Measurements from ENCODE around the gene ME3.
A peak's percentile ranks its signal among the peaks of the same experiment; 100 is the strongest.

The ME3 gene

DNA sequence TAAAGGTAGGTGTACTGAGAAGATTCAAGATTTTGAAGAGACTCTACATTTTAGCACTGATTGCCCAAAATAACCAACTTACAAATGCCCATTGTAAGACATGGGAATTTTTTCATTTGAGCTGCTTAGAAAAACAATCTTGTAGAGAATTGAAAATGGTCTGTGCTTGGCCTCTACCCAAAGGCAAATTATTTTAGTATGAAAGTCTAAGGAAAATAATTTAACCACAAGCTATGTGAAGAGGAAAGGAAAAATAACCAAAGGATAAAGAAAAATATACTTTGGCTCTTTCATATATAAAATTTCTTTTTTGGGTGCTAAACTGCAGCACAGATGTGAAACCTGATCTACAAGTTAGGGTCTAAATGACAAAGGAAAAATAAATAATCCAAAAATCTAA is 54.9 kb downstream of the ME3 start:
- DNase-seq: no peak

DNA sequence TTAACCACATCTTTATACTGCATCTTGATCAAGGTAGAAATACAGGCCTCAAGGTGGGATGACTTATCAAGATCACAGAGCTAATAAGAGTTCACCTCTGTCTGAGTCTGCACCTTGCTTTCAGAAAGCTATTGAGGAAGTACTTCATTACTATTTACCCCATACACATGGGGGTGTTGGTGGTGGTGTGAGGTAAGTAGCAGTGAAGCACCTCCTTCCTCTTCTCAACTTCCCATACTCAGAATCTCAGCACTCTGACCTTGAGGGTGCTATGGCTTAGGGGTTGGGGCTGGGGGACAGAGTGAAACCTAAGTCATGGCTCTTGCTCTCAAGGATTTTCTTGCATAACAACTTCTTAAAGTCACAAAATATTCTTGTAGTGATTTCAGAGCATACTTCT is 56.9 kb downstream of the ME3 start:
- DNase-seq: no peak

DNA sequence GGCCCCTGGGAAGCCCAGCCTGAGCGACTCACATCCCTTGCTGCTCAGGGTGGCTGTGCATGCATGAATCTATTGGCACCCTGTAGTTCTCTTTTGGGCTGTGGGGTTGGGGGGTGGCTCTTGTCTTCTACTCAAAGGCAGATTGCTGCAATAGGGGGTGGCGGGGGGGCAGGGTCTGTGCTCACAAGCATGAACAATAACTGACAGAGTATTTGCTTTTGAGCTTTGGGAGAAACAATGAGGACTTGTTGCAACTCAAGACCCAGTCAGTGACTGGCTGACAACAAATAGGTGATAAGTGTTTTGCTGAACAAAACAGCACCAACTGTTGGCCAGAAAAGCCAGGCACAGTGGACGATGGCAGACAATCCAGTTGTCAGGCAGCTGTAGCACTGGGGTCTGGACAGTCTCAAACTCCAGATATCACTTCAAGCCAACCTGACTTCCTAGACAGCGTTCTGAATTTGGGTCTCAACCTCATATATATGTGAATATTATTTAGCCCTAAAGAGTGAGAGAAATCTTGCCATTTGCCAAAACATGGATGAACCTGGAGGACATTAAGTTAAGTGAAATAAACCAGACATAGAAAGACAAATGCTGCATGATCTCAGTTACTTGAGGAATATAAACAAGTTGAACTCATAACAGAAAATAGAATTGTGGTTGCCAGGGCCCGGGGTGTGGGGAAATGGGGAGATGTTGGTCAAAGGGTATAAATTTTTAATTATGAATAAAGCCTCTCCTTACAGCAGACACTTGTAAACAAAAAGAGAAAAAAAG is 61.7 kb downstream of the ME3 start:
- DNase-seq: no peak

DNA sequence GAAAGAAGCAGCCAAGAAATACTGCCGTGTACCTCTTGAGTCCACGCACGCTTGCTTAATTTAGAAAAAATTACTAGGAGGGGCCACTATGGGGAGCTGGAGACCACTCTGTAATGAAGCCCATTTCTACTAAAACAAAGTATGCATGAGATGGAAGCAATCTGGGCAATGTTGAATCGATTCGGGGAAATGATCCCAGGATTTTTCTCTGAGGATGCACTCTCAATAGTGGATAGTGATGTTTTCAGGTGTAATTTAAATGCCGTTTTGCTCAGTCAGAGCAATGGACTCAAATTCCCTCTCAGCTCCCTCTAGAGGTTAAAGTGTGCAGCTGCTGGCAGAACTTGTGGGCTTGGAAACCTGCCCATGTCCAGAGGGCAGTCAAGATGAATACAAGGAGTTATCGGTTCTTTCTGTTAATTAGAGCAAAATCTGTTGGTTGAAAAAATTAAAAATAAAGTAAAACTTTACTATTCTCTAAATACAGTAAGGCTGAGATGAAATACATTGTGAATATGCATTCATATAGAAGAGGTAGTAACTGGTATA is 64.1 kb downstream of the ME3 start:
- peak; percentile 44 for DNase-seq

DNA sequence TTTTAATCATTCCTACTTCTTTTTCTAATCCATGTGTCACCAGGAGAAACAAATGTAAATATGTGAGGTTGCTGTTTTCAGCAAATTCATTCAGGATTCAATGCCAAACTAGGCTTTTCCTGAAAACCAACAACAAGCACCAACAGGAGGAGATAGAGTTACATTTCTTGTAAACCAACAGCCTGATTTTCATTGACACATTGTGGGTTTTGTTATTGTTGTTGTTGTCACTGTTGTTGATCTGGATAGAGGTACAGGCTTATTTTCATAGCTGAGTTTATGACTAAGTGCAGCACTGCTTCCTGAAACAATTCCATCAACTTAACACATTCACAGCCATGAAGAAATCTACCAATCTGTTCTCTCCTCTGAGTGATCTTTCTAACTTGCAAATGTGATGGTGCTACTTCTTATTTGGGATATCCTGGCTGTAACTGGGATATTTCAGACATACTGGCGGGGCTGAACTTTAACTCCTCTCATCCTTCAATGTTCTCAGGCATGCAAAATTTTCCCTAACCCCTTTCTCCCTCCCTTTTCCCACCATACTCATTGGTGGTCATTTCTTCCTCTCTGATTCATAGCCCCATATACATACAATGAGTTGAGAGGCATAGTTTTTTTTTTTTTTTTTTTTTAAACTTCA is 65.5 kb downstream of the ME3 start:
- no peak for DNase-seq

DNA sequence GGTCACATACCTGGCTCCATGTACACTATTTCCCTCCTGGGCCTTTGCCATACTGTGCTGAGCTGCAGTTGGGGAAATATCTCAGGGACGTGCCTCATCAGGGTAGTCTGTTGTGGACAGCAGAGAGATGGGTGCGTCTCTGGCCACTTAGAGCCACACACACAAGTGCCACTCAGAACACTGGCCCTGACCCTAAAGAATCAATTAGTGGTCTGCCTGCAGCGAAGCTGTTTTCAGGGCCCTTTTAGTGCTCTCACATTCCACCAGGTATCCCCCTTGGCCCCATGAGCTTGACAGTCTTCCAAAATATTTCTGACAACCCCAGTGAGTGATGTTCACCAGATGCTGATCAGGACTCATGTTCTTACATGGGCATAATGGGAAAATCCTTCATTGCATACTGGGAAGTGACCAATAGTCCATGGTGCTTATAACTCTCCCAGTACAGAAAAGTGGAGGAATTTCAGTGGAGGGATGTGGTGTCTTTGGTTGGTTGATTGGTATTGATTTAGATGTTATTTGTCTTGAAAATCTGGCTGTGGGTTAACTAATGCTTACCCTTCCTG is 66.1 kb downstream of the ME3 start:
- no peak for DNase-seq

DNA sequence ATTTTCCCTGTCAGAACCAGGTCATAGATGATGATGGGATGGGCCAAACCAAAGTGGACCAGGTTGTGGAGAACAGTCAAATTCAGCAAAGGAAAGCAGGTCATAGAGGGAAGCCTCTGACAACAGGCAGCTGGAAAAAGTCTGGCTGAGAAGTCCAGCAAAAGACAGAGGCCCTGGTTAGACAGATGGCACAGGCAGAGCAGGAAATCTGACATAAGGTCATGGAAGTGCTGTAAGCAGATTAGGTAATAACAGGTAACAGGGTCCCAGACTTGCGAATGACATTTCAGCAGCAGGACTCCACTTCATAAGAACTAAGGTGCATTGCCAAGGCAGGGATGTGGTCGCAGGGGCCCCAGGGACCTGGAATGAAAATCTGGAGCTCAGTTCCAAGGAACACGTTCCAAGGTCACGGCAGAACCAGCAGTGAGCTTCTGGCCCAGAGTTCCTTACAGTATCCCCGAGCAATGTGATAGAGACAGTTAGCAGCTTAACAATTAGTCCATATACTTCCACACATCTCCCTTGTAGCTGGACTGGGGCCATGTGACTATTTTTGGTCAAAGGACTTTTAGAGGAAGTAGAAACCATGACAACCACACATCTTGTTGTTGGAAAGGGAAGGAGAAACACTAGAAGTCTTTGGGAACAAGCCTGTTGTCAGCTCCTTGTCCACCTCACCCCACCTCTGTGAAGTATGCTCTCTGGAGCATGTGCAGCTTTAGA is 75.4 kb downstream of the ME3 start:
- DNase-seq: no peak

DNA sequence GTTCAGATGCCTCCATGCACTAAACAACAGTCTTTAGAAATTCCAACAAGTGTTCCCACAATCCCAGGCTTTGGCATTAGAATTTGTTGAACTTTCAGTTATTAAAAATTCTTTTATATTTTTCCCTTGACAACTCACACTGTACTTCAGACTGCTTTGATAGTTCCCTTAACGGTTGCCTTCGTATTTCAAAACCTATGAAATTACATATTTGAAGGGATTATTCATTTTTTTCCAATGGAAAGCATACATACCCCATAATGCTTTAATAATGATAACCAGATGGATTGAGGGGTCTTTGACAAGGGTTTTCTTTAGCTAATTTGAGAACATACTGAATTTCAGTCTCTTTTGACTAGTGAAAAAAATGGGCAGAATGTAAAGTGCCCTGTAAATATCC is 76.5 kb downstream of the ME3 start:
- no peak for DNase-seq

DNA sequence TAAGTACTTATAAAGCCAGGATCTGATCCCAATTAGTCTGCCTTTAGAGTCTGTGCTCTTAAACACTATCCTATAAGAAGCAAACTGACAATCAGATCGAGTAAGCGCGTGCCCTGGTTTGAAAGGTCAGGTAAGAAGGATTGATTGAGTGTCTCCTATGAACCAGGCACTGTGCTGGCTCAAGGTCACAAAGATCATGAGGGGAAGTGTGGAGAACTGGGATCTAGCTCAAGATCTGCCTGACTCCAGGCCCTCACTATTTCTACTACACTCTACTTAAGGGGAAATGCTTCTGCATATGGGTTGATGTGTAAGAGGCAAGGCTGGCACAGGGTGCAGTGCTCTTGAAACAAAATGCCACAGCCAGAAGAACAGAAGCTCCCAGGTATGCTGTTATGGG is 77.0 kb downstream of the ME3 start:
- DNase-seq: no peak

DNA sequence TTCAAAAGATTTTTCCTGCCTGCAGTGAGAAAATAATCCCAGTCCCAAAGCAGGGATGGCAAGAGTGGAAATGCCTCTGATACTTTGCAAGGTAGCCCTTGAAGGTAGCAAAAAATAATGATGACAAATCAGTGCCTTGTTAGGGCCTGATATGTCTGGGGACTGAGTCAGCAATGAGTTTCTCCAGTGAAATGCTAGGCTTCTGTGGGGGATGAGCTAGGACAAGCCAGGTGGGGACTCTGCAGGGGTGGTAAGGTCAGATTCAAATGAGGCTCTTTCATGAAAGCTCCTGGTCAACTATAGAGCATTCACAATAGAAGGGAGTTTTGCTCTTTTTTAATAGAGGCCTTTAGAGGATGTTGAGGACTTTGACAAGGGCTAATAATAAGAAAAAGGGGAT is 77.7 kb downstream of the ME3 start:
- DNase-seq: no peak

DNA sequence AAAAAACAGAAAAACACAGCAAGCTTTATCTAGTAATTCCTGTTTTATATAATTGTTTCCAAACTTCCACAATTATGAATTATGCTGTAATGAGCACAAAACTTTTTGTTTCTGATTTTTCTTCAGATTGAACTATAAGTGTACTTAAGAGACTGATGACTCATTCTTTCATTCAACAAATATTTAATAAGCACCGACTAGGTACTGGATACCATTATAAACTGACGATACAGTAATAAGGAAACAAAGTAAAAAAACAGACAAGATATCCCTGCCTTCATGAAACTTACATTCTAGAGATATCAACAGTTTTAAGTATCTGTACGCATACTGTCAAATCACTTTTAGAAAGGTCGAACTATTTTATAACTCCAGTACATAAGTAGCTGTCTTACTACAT is 78.6 kb downstream of the ME3 start:
- DNase-seq: no peak

DNA sequence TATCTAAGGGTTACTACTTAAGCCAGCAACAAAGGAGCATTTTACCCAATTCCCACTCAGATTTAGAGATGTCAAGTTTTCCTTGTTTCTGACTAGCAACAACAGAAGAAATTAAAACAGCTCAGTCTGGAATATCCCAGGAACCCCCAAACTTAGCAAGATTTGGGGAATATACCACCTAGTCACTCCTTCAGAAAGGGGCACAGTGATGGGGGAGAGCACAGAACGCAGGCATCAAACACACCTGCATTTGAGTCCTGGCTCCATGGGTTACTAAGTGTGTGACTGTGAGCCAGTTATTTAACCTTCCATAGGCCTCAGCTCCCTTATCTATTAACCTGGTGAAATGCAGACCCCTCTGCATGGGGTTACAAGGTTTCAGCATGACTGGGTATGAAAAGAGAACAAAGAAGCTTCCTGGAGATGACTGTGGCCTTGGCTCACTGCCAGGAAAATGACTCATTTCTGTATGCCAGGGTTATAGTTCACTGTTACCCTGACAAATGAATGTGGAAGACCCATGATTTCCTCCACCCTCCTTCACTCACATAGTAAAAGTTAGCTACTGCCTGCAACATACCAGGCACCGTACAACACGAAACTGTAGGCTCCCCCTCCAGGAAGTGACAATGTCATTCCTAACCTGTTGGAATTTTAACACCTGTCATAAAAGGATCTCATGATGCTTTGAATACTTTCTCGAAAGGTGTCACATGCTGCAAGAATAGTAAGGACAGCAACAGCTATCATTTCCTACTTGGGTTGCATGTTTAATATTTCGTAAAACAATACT is 79.6 kb downstream of the ME3 start:
- peak; percentile 58 for DNase-seq

DNA sequence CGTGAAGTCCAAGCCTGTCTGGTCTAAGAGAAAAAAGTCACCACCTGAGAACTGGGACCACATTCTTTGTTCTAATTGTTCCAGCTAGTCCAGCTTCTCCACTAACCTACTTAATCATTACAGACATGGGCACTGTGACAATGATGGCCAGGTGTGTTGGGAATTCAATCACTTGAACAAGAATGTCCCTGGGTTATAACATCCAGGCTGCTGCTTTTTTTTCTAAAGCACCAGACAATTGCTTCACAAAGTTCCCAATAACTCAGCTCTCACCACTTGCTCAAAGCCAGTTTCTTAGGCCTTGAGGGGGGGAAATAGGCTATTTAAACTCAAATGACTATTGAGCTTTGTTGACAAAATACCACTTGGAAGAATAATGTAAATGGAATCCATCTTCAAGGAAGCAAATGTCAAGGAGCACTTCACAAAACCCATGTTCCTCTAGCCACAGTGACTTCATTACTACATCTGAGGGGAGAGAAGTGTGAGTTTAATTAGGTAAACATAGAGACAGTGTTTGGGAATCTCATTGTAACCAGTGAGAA is 80.3 kb downstream of the ME3 start:
- DNase-seq: no peak

DNA sequence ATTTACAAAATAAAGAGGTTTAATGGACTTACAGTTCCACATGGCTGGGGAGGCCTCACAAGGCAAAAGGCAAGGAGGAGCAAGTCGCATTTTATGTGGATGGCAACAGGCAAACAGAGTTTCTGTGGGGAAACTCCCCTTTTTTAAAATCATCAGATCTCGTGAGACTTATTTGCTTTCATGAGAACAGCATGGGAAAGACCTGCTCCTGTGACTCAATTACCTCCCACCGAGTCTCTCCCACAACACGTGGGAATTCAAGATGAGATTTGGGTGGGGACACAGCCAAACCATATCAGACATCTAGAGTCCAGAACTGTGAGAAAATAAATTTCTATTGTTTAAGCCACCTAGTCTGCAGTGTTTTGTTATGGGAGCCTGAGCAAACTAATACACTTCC is 80.8 kb downstream of the ME3 start:
- no peak for DNase-seq

DNA sequence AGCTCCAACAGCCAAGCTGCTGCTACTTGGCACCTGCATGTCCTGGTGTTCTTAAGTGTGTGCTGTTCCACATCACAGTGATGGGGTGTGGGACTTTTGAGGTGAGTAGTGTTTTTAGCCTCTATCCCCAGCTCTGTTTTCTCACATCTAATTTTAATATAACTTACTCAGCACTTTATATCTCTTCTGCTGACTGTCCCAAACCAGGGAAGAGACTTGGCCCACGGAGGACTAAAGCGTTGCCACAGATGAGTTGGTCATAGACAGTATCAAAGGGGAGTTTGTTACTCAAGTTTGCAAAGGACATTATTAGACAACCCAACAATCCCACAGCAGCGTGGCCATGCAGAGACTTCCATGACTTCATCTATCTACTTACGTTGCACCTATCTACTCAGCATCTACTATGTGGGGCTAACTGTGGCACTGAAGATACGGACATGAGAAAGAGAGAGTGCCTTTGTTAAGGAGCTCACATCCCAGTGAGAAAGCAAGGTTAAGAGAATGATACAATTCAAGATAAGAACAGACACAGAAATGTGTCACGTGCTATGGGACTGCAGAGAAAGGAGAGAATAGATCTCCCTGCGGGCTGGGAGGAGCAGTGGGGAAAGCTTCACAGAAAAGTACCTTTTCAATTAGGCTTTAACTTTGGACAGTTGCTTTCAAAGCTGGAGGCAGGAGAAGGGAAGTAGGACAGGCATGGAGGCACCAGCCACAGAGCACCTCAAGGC is 82.4 kb downstream of the ME3 start:
- DNase-seq: no peak

DNA sequence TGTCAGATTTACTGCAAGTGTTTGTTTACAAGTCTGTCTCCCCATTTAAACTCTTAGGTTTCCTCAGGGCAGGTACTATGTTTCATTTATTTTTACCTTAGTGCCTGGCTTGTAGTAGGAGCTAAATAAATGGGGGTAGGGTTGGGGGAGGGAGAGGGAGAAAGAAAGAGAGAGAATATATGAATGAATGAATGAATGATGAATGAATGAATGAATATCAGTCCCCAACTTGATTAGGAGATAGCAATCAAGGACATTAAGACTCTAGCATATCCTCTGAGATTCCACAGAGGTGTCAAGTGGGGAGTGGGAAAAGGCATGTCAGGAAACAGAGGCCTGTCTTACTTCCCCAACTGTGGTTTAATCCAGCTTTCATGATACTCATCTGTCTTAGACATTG is 83.2 kb downstream of the ME3 start:
- no peak for DNase-seq

DNA sequence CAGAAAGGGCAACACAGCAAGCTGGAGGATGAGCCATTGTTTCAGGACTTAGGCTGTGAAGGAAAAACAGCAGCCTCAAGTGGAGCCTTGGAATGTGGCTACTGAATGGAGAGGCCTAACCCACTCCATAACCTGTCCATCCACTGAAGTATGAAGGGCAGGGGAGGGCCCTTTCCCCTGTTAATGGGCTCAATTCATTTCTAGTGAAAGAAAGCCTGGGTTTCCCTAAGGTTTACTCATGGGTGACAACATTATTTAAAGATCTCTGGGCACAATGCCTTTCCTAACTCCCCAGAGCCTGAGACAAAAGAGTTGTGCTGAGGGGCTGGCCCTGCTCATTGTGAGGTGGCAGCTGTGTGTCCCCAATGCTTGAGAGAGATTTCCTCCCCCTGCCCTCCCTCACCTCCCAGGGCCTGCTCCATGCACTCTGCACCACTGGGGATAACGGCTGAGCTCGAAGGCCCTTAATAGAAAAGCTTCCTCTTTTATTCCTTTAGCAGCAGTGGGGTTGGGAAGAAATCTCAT is 83.8 kb downstream of the ME3 start:
- DNase-seq: no peak

DNA sequence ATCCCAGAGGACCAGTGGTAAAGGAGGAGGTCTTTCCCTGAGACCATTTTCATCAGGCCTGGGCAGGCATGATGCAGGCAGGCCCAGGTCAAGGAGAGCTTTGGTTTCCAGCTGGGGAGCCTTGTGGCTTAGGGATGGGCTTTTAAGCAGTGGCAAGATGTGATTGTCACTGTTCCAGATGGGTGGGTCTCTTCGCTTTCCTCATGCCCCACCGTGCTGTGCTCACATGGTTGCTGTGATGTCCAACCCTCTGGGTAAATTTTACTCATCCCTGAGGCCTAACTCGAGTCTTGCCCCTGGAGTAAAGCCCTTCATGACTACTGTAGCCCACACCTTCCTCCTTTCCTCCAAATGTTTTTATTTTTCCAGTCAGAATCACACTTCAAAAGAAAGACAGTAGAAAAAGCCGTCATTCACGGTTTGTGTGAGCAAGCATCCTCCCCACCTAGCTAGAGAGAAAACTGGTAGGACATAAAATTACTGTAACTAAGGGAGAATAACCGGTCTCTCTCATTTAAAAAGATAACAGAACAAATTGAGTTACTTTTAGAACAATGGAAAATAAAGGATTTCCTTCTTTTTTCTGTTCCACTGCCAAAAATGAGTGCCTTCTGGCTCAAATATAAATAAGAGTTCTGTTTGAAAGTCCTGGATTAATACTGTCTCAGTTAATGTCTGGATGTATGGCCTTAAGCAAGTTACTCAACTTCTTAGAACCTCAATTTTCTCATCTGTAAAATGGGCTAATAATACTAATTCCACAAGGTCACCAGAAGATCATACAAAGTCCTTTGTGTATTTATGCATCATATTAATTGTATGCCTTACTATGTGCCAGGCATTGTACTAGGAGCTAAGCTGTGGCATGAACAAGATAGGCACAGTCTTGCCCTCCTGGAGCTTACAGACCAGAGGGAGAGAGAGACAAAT is 84.9 kb downstream of the ME3 start:
- DNase-seq: no peak

DNA sequence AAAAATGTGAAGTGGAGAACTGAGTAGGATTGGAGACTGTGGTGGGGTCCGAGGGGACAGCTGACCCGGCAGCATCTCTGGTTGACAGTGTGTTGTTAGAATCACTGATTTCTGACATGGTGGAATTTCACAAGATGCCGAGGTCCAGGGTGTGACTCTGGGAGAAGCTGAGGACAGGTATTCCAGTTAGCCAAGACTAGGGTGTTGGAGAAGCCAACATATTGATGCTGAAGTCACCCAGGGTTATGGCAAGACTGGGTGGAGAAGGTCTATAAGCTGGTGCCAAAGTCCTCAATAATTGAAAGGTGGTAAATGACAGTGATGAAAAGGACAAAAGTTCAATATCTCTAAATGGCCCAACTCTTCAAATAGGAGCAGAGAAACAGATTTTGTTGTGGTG is 86.1 kb downstream of the ME3 start:
- DNase-seq: no peak

DNA sequence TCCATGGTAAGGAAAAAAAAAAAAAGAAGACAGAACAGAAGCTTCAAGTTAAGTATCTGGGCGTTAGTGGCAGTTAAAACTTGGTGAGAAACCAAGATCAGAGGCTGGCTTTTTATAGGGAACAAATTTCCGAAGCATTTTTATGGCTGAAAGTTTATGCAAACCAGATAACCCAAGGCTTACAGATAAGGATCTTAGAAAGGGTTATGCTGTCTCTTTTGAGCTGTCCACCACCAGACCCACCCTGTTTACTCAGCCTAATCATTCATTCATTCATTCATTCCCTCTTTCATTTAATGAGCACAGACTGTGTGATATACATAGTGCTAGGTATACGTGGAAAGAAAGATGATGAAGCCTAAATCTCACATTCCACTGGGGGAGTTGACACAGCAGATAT is 89.5 kb downstream of the ME3 start:
- no peak for DNase-seq

Data from CD4-positive, alpha-beta T cell treated with Interleukin-12 subunit alpha and Interleukin-12 subunit beta, for 1 hour (primary cell).